HG02840 (cell line): Measurements from ENCODE around the gene GMPPA.
A peak's percentile ranks its signal among the peaks of the same experiment; 100 is the strongest.

Experiments
- ATAC-seq: cut with Tn5 transposase; IDR thresholded peaks from one replicate; pipeline ENCODE4 v1.9.1; 2021; ENCODE audit warnings: mild to moderate bottlenecking, moderate library complexity, moderate number of reproducible peaks; ENCODE audit not compliant: unreplicated experiment, low FRiP score

GMPPA gene

DNA sequence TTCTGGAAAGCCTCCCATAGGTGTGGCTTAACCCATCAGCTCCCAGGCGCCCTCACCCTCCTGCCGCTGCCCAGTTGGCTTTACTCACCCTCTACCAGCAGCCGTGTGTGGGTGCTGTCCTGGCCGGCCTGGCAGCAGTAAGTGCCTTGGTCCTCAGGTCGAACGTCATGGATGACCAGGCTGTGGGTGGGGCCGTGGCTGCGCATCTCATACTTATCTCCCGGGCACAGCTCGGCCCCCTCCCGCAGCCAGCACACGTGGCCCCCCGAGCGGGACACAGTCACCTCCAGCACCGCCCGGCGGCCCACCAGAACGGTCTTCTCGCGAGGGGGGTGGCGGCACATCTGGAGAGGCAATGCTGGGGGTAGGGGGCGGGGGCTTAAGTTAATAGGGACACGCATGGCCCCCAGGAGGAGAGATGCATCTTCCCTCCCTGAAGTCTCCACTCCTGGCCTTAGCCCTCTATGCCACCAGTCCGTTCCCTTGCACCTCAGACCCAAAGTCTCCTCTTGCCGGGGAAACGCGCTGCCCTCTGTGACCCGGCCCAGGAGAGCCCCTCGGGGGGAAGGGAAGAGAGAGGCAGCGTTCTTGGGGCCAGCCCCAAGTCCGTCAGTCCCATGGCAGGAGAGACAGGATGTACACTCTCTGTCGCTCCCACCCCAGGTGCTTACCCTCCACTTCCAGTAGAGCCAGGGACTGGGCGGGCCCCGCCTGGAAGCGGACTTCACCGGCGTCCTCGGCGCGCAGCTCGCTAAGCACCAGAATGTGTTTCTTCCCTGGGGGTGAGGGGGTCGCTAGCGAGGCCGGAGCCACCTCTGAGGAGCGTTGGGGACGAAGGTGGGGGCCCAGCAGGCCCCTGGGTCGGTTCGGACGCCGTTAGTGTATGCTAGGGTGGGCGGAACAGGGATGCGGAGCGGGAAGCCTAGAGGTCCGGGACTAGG, 53.0 kb downstream of the GMPPA start:
- peak; percentile 28 for ATAC-seq

DNA sequence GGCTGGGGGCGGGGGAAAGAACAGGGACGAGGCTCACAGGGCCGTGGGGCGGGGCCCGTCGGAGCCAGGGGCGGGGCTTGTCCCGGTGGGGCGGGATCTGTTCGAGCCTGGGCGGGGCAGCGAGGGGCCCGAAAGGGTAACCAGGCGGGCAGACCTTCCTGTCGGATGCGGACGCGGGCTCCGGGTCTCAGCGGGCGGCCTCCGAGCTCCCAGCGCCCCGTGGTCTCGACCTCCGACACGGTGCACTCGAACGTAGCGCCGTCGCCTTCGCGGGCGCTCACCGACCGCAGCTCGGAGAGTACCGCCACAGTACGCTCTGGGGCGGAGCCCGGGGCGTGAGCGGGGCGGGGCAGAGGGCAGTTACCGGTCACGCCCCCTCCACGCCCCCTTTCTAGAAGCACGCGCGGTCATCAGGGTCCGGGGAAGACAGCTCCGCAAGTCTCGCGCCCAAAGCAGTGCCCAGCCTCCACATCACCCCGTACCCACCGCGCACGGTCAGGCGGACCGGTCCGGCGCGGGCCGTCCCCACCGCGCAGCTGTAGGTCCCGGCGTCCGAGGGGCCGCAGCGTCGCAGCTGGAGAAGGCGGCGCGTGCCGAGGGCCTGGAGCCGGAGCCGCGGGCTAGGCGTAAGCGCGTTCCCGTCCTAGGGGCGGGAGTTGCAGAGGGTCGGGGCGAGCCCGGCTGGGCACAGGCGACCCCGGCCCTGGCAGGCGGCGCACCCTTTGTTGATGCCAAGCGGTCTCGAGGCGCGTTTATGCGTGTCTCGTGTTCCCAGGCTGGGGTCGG, 53.9 kb downstream of the GMPPA start:
- peak; percentile 84 for ATAC-seq

DNA sequence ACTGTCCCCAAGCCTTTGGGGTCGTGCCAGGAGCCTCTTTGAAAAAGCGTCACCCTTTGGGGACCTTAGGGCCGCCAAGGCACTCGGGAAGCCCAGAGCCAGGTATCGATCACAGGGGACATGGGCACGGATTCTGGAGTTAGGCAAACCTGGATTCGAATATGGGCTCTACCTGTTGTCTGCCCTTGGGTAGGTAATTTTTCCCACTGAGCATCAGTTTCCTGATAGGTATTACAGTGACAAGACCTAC, 54.4 kb downstream of the GMPPA start:
- ATAC-seq, result no peak

- no peak for ATAC-seq
These were observed 54.8 kb downstream of the GMPPA start for GRCh38 chr2:219553463-219553963.

DNA sequence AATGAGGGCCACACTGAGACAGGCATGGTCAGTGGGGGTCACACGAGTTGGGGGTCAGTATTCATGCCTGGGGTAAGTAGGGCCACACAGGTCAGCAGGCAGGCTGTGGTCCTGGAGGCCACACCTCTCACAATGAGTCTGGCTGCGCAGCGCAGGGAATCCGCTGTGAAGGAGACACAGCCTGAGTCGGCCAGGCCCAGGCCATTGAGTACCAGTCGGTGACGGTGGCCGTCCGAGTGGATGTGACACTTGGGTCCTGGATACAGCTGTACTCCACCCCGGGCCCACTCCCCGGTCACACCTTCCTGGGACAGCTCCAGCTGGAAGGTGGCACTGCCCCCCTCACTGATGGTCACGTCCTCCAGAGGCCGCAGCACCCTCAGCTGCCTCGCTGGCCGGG, 55.7 kb downstream of the GMPPA start:
- no peak for ATAC-seq

GRCh38 chr2:219555956-219556355, 57.3 kb downstream of the GMPPA start:
- no peak for ATAC-seq

DNA sequence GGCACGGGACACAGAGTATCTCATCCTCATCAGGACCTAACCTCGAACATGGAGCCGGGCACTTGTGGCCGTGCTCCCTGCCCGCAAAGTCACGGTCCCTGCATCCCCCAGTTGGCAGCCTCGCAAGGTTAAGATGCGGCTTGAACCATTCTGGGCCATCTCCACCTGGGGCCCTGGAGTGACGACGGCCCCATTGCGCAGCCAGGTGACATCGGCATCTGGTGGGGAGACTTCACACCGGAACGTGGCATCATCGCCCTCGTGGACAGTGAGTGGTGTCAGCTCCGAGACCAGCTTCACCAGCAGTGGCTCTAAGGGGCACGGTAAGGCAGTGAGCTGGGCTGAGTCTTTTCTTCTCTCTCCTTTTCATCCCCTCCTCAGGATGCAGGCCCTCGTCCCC, 57.7 kb downstream of the GMPPA start:
- ATAC-seq, result no peak
